Stimulated activated effector memory CD8-positive, alpha-beta T cell treated with anti-CD3 and anti-CD28 coated beads, Interleukin-12 subunit alpha, Interleukin-12 subunit beta, amount 100 ng/mL, for 72 hours (primary cell): ENCODE data around the gene C4B.
"Not testable (repeated sequence)": the region's sequence is repeated elsewhere in the genome, so short reads cannot be mapped to it uniquely, and the experiment has no call there.

Experiments
- ATAC-seq: fragments of 150-1000 bp; cut with Tn5 transposase; 2 replicates; pipeline ENCODE4 v1.10.0; 2021
- DNase-seq, 2 donors: peaks; one replicate each; pipeline ENCODE4 v3.0.0; 2021 to 2022; ENCODE audit warnings: low spot score in 2 of 2
- H3K27ac Mint-ChIP-seq: one replicate; pipeline ENCODE4 v1.8.0; 2022; ENCODE audit warnings: mild to moderate bottlenecking, mixed read lengths
- H3K36me3 Mint-ChIP-seq: one replicate; pipeline ENCODE4 v1.8.0; 2022; ENCODE audit warnings: mild to moderate bottlenecking, mixed read lengths
- H3K4me1 Mint-ChIP-seq: one replicate; pipeline ENCODE4 v1.8.0; 2022; ENCODE audit warnings: mixed read lengths
- H3K4me3 Mint-ChIP-seq: one replicate; pipeline ENCODE4 v1.8.0; 2022; ENCODE audit warnings: mild to moderate bottlenecking, mixed read lengths
- H3K9me3 Mint-ChIP-seq: one replicate; pipeline ENCODE4 v1.8.0; 2022; ENCODE audit warnings: mixed read lengths

The C4B gene

GRCh38 chr6:32050562-32050961, 36.0 kb downstream of the C4B start:
- H3K4me1 Mint-ChIP-seq: peaks cover 8% of the 10 kb centered on the region
- H3K27ac Mint-ChIP-seq: no peak overlapping the region
- DNase-seq: no peak
- H3K4me3 Mint-ChIP-seq: no peak overlapping the region
- no peaks in the 10 kb centered on the region for H3K9me3 Mint-ChIP-seq
- no peaks in the 10 kb centered on the region for H3K36me3 Mint-ChIP-seq
- ATAC-seq: no peak

DNA sequence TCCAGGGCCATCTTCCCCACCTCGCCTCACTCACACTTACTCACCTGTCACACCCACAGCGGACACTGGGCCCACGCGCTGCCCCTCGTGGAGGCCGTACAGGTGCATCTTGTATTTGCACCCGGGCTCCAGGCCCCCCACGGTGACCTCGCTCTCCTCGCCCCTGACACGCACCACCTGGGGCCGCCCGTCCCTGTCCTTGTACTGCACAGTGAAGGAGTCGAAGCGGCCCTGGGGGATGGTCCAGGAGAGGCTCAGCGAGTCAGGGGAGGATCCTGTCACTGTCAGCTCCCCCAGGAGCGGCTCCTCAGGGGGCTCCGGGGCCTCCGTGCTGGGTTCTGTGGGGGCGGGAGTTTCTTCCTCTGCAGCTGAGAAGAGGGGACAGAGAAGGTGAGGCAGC, 38.0 kb downstream of the C4B start:
- not testable (repeated sequence) for H3K4me3 Mint-ChIP-seq, DNase-seq, ATAC-seq

GRCh38 chr6:32053314-32053713, 38.7 kb downstream of the C4B start:
- H3K4me1 Mint-ChIP-seq, H3K9me3 Mint-ChIP-seq, H3K36me3 Mint-ChIP-seq, DNase-seq, H3K4me3 Mint-ChIP-seq, H3K27ac Mint-ChIP-seq, ATAC-seq: not testable (repeated sequence)

More for the DNA sequence above, 38.0 kb downstream of the C4B start:
- H3K4me1 Mint-ChIP-seq, H3K9me3 Mint-ChIP-seq, H3K27ac Mint-ChIP-seq, H3K36me3 Mint-ChIP-seq: not testable (repeated sequence)

GRCh38 chr6:32055756-32056155, 41.2 kb downstream of the C4B start:
- H3K4me3 Mint-ChIP-seq, ATAC-seq, H3K36me3 Mint-ChIP-seq, H3K4me1 Mint-ChIP-seq, DNase-seq, H3K9me3 Mint-ChIP-seq, H3K27ac Mint-ChIP-seq: not testable (repeated sequence)

DNA sequence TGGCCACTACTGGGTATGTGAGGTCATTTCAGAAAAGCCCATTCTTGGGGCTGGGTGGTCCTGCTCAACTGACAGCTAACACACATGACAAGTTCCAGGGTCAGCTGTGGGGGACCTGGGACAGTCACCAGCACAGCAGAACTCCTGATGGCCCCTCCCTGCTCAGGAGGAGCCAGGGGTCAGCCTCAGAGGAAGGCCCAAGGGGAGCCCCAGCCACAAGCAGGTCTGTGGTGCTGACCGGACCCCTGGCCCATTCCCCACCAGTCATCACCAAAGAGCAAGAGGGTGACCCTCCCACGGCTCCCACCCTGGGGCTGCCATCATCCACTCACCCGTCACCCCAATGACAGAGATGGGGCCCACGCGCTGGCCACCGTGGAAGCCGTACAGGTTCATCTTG, 41.7 kb downstream of the C4B start:
- DNase-seq (no peak), ATAC-seq (no peak)
- H3K4me1 Mint-ChIP-seq: no peaks in the 10 kb centered on the region
- H3K27ac Mint-ChIP-seq: no peak overlapping the region
- H3K9me3 Mint-ChIP-seq: no peaks in the 10 kb centered on the region
- no peaks in the 10 kb centered on the region for H3K36me3 Mint-ChIP-seq
- no peak overlapping the region for H3K4me3 Mint-ChIP-seq

DNA sequence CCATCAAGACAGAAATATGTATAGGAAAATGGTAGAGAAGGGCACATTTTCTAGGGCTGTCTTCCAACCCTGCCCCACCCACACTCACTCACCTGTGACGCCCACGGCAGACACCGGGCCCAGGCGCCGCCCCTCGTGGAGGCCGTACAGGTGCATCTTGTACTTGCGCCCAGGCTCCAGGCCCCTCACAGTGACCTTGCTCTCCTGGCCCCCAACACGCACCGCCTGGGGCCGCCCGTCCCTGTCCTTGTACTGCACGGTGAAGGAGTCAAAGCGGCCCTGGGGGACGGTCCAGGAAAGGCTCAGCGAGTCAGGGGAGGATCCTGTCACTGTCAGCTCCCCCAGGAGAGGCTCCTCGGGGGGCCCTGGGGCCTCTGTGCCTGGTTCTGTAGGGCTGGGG, 43.4 kb downstream of the C4B start:
- H3K4me3 Mint-ChIP-seq: no peak overlapping the region
- no peaks in the 10 kb centered on the region for H3K36me3 Mint-ChIP-seq
- no peak for DNase-seq
- H3K9me3 Mint-ChIP-seq: no peaks in the 10 kb centered on the region
- H3K4me1 Mint-ChIP-seq: no peaks in the 10 kb centered on the region
- H3K27ac Mint-ChIP-seq: no peak overlapping the region
- no peak for ATAC-seq

DNA sequence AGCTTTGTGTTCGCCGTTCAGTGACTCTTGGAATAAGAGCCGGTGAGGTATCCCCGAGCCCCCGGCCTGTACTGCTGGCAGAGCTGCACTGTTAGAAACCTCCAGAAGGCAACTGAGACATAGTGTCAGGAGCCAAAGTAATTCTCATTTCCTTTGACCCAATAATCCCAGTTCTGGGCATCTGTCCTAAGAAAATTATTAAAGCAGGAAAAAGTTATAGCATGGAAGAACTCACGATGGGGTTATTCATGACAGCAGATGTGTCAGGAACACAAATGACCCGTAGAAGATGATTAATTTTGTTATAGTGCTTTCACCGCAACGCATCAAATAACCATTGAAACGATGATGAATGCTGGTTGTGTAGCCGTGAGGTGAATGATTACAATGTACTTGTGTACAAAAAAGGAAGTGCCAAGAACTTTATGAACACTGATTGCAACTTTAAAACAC, 43.9 kb downstream of the C4B start:
- no peaks in the 10 kb centered on the region for H3K4me1 Mint-ChIP-seq
- no peak for ATAC-seq
- H3K27ac Mint-ChIP-seq: no peak overlapping the region
- no peaks in the 10 kb centered on the region for H3K36me3 Mint-ChIP-seq
- DNase-seq: no peak
- no peaks in the 10 kb centered on the region for H3K9me3 Mint-ChIP-seq
- H3K4me3 Mint-ChIP-seq: no peak overlapping the region

DNA sequence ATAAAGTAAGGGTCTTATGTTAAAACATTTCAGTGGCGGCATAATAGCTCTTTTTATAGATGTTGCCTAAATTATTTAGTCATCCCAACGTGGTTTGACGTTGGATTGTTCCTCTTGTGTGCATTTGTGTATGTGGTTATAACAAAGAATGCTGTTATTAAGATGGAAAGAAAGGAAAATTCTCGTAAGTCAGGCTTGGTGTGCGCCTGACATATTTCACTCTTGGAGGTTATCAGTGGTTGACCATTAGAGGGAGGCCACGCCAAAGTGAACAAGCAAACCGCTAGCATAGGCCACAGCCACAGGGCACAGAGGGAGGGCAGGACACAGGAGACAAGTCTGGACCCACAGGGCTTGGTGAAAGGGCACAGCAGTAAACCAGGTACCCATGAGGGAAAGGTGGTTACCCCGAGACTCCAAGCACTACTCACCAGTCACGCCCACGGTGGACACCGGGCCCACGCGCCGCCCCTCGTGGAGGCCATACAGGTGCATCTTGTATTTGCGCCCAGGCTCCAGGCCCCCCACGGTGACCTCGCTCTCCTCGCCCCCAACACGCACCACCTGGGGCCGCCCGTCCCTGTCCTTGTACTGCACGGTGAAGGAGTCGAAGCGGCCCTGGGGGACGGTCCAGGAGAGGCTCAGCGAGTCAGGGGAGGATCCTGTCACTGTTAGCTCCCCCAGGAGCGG, 46.5 kb downstream of the C4B start:
- H3K4me3 Mint-ChIP-seq: no peak overlapping the region
- DNase-seq: no peak
- no peaks in the 10 kb centered on the region for H3K9me3 Mint-ChIP-seq
- no peak for ATAC-seq
- no peak overlapping the region for H3K27ac Mint-ChIP-seq
- no peaks in the 10 kb centered on the region for H3K36me3 Mint-ChIP-seq
- no peaks in the 10 kb centered on the region for H3K4me1 Mint-ChIP-seq

DNA sequence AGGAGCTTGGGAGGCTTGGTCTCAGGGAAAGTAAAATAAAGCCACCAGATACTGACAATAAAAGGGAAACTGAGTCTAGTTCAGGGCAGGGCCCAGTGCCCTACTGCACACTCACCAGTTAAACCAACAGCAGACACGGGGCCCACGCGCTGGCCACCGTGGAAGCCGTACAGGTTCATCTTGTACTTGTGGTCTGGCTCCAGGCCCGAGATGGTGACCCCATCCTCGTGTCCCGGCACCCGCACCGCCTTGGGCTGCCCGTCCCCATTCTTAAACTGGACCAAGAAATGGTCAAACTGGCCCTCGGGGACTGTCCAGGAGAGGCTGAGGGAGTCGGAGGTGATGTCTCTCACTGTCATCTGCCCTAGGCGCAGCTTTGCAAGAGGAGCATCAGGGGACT, 50.1 kb downstream of the C4B start:
- DNase-seq (no peak), ATAC-seq (no peak)
- H3K4me1 Mint-ChIP-seq: no peaks in the 10 kb centered on the region
- no peaks in the 10 kb centered on the region for H3K9me3 Mint-ChIP-seq
- no peaks in the 10 kb centered on the region for H3K36me3 Mint-ChIP-seq
- H3K27ac Mint-ChIP-seq: no peak overlapping the region
- no peak overlapping the region for H3K4me3 Mint-ChIP-seq

DNA sequence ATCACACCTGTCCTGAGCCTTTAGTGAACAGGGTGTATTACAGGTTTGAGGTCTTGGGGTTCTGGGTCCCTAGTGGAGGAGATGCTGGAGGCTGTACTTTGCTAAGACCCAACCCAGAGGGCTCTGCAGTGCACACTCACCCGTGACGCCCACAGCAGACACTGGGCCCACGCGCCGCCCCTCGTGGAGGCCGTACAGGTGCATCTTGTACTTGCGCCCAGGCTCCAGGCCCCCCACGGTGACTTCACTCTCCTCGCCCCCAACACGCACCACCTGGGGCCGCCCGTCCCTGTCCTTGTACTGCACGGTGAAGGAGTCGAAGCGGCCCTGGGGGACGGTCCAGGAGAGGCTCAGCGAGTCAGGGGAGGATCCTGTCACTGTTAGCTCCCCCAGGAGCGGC, 52.9 kb downstream of the C4B start:
- not testable (repeated sequence) for H3K36me3 Mint-ChIP-seq, H3K4me3 Mint-ChIP-seq, H3K9me3 Mint-ChIP-seq, DNase-seq, H3K27ac Mint-ChIP-seq, H3K4me1 Mint-ChIP-seq, ATAC-seq

- H3K4me1 Mint-ChIP-seq, H3K27ac Mint-ChIP-seq, H3K36me3 Mint-ChIP-seq: not testable (repeated sequence)
These were observed 53.7 kb downstream of the C4B start for GRCh38 chr6:32068315-32068714.

DNA sequence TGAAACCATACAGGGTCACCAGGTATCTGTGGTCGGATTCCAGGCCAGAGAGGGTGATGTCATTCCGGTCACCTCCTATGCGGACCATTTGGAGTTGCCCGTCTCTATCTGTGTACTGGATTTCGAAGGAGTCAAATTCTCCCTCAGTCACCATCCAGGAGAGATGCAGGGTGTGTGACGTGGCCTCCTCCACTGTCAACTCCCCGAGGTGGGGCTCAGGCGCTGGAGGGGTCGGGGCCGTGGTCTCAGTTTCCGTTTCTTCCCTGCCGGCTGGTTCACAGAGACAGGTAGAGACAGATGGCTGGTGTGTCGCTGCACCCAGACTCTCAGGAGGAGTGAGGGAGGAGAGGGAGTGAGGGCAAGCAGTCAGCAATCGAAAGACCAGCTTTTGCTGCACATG, 54.3 kb downstream of the C4B start:
- H3K27ac Mint-ChIP-seq: no peak overlapping the region
- H3K36me3 Mint-ChIP-seq: no peaks in the 10 kb centered on the region
- no peaks in the 10 kb centered on the region for H3K4me1 Mint-ChIP-seq
- no peak for DNase-seq
- no peaks in the 10 kb centered on the region for H3K9me3 Mint-ChIP-seq
- ATAC-seq: no peak
- no peak overlapping the region for H3K4me3 Mint-ChIP-seq

More at GRCh38 chr6:32068315-32068714, 53.7 kb downstream of the C4B start:
- not testable (repeated sequence) for ATAC-seq, H3K9me3 Mint-ChIP-seq, H3K4me3 Mint-ChIP-seq, DNase-seq

GRCh38 chr6:32069460-32069859, 54.9 kb downstream of the C4B start:
- Mint-ChIP-seq H3K27ac (no peak overlapping the region), H3K4me1 (no peaks in the 10 kb centered on the region), H3K9me3 (no peaks in the 10 kb centered on the region), H3K36me3 (no peaks in the 10 kb centered on the region), H3K4me3 (no peak overlapping the region)
- no peak for DNase-seq
- no peak for ATAC-seq

DNA sequence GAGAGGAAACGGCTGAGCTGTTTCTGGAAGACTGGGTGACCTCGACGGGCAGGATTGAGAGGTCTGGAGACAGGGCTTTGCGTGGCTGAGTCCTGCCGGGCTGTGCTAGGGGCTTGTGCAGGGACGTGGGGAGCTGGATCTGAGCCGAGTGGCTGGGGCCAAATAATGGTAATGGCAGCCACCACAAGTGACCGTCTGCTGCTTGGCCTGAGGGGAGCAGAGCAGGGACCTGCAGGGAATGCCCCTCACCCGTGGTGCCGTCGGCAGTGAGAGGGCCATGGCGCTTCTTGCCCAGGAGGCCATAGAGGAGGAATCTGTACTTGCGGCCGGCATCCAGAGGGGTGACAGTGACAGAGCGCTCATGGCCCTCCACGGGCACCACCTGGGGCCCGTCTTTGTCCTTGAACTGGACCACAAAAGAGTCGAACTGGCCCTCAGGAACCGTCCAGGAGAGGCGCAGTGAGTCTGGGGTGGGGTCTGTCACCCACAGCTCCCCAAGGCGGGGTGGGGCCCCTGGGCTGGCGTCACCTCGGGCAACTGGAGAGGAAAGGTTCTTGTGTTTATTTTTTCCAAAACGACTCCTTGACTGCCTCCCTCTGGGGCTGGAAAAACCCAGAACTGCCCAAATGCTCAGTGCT, 55.4 kb downstream of the C4B start:
- Mint-ChIP-seq H3K4me1 (no peaks in the 10 kb centered on the region), H3K9me3 (no peaks in the 10 kb centered on the region), H3K36me3 (no peaks in the 10 kb centered on the region), H3K27ac (no peak overlapping the region), H3K4me3 (no peak overlapping the region)
- ATAC-seq (no peak), DNase-seq (no peak)

- ATAC-seq: no peak
- Mint-ChIP-seq H3K36me3 (no peaks in the 10 kb centered on the region), H3K9me3 (no peaks in the 10 kb centered on the region), H3K4me1 (no peaks in the 10 kb centered on the region), H3K27ac (no peak overlapping the region), H3K4me3 (no peak overlapping the region)
- no peak for DNase-seq
These were observed 56.4 kb downstream of the C4B start for GRCh38 chr6:32070814-32071543.

DNA sequence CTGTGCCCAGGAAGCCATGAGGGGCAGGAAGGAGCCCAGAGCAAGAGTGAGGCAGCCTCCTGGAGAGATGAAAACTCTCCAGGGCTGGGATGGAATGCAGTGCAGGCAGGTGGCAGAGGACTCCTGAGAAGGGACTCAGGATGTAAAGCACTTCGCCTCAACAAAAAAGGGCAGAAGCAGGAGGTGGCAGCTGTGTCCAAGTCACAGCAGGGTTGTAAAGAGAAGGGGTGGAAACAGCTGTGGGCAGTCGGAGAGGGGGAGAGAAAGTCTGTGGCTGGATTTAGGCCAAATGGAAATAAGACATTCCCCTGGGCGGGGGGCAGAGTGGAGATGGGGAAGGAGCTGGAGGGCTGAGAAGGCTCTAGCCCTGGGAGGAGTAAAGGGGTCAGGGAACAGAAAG, 58.5 kb downstream of the C4B start:
- Mint-ChIP-seq H3K4me1 (no peaks in the 10 kb centered on the region), H3K4me3 (no peak overlapping the region), H3K36me3 (no peaks in the 10 kb centered on the region), H3K27ac (peak overlapping the region; percentile 11), H3K9me3 (no peaks in the 10 kb centered on the region)
- no peak for ATAC-seq
- no peak for DNase-seq
